Left renal cortex interstitium (tissue), 4 donors: ENCODE data around the gene GALNT16. TPM values are rescaled to one million over a fixed set of nuclear protein-coding genes. Genes with fewer than 3 reads are reported as not detected.
"Not testable (repeated sequence)": the region's sequence is repeated elsewhere in the genome, so short reads cannot be mapped to it uniquely, and the experiment has no call there.

Experiments used
- DNase-seq, 4 donors: peaks; one replicate each; pipeline ENCODE4 v3.0.0-alpha.2; 2013; ENCODE audit warnings: low read depth in 4 of 4, low spot score in 2 of 4, missing footprints in 1 of 4
- polyA plus RNA-seq, 4 donors: library from polyadenylated mRNA; unstranded; fragments of 120-200 nt; gene quantifications; one replicate each; pipeline ENCODE4 v1.2.1, GENCODE V29; 2013; ENCODE audit not compliant: insufficient read length in 4 of 4

GALNT16 gene
- polyA plus RNA-seq, 4 donors, result 2.3 to 5.0 (median 4.4) TPM

- no peak for DNase-seq
These were observed 22.5 kb downstream of the GALNT16 start for GRCh38 chr14:69282448-69282847.

GRCh38 chr14:69284170-69284569, 24.2 kb downstream of the GALNT16 start:
- DNase-seq, result no peak

DNA sequence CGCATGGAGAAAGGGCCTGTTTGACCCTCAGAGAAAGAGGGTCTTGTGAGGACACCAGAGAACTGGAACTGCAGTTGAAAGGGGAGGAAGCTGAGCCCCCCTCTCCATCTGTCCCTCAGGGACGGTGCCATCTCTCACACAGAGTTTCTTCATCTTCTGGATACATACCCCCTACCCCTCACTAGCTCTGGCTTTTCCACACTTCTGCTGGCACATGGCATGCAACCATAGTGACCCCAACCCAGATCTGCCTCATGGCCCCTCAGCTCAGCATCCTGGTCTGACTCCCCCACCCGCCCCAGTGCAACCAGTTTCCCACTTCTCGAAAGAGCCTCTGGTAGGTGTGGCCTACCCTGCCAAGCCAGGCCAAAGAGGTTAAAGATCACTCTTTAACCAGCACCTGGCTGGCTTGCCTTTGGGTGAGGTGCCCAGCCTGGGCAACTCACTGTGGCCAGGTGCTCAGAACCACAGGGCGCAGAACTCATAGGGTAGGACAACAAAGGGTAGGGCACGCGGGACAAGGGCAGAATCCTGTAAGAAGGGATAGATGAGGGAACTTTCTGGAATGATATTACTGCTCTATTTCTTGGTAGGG, 25.8 kb downstream of the GALNT16 start:
- DNase-seq, result no peak

DNA sequence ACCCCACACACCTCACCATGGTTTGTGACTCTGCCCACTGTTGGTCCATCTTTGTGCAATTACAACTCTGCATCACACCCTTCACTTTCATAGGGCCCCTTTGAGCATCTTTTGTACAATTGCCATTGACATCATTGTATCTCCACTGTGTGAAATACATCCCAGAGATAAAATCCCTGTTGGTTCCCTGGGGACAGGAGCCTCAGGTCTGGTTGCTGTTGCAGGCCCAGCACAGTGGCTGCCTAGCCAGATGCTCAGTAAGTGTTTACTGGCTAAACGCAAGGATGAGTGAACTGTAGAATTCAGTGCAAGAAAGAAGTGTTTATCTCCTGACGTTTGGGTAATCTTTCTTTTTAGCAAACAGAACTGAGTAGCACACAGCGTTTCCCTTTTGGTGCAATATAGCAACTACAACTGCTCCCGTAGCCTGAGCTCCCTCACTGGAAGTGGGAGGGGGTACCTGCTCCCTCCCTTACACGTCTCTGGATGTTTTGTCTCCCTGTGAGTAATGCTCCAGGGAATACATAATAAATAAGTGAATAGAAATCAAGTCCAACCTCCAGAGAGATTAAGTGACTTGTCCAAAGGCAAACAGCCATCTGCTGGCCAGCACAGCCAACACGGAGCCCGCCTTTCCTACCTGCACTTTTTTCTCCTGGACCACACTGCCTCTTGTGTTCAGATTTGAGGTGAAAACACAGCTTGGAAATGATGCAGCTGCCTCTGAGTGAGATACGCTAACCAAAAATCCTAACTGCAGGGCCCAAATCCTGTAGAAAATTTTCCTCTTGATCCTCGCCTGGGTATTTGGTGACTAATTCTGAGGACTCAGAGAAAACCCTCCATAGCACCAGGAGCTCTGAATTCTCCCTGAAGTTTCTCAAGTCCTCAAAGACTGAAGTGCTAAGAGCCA, 27.4 kb downstream of the GALNT16 start:
- no peak for DNase-seq

GRCh38 chr14:69288011-69288771, 28.2 kb downstream of the GALNT16 start:
- DNase-seq, result peak in 3 of 4 donors; percentile 23 to 36 (median 26)

- DNase-seq, result no peak
These were observed 29.2 kb downstream of the GALNT16 start for GRCh38 chr14:69288956-69289705.

DNA sequence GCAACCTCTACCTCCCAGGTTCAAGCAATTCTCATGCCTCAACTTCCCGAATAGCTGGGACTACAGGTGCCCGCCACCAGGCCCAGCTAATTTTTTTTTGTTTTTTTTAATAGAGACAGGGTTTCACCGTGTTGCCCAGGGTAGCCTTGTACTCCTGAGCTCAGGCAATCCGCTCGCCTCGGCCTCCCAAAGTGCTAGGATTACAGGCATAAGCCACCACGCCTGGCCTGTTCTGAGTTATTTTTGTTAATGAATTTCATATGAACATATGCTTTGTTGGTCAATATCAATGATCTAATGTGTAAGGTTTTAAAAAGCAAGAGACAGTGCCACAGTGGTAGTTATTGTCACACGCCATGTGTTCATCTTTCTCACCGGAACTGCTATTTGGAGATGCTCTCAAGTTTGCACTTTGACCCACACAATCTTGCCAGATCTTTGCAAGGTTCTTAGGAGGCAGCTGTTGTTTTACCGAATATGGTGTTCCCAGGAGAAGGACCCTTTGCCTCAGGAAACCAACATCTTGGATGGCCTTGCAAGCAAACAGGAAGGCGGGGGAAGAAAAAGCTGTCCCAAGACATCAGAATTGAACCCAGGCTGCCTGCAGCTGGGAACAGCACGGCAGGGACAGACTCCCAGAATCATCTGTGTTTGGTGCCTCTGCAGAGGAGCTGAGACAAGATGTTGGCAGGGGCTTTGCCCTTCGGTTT, 30.0 kb downstream of the GALNT16 start:
- no peak for DNase-seq

DNA sequence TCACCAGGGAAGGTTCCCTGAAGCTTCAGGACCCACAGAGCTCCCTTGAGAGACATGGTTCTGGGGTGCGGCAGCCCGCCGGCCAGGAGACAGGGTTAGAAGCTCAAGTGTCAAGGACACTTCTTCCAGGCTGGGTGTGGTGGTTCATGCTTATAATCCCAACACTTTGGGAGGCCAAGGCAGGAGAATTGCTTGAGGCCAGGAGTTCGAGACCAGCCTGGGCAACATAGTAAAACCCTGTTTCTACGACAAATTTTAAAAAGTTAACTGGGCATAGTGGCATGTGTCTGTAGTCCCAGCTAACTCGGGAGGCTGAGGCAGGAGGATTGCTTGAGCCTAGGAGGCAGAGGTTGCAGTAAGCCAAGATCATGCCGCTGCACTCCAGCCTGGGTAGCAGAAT, 30.9 kb downstream of the GALNT16 start:
- DNase-seq, result not testable (repeated sequence)

DNA sequence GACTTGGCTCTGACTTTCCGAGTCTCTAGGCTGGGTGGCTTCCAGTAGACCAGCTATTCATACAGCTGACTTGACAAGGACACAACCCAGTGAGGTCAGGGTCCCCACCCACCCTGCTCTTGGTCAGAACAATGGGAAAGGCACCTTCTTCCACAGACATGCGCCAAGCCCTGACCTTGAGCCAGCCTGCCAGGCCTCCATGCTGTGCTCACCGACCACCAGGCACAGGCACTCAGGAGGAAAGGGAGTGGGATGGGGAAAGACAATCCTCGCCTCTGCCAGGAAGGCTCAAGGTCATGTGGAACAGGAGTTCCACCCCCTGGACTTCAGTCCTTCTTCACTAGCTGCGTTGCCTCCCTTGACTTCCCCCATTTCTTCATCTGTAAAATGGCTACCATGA, 31.4 kb downstream of the GALNT16 start:
- no peak for DNase-seq

- DNase-seq, result no peak
These were observed 32.1 kb downstream of the GALNT16 start for GRCh38 chr14:69291891-69292561.

GRCh38 chr14:69298131-69299071, 38.4 kb downstream of the GALNT16 start:
- no peak for DNase-seq

DNA sequence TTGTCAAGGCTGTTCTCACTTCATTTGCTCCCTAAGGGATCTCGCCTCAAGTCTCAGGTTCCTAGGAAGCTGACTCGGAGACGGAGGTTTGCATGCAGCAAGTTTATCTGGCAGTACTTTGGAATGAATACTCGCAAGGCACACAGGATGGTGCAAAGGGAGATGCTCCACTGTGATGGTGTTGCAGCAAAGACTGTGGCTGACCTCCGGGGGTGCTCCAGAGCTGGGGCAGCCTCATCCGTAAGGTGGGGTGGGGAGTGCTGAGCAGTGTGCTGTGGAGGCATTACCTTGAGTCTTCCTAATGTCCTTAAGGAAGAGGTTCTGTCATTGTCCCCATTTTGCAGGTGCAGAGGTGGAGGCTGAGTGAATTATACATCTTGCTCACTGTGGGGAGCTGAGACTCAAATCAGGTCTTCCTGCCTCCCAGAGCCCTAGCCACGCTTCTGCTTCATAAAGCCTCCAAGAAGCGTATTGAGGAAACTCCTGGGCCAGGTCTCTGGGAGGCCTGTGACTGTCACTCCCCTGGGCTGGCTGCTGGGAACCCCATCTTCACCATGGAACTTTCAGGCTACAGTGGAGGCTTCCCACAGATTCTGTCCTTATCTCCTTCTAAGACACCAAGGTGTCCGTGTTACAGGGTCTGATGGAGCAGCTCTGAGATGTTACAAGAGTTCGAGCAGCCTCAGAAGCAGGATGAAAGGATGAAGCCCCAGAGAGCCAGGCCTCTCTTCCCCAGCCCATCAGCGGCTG, 39.5 kb downstream of the GALNT16 start:
- DNase-seq, result no peak

GRCh38 chr14:69300601-69301221, 40.8 kb downstream of the GALNT16 start:
- DNase-seq, result no peak

DNA sequence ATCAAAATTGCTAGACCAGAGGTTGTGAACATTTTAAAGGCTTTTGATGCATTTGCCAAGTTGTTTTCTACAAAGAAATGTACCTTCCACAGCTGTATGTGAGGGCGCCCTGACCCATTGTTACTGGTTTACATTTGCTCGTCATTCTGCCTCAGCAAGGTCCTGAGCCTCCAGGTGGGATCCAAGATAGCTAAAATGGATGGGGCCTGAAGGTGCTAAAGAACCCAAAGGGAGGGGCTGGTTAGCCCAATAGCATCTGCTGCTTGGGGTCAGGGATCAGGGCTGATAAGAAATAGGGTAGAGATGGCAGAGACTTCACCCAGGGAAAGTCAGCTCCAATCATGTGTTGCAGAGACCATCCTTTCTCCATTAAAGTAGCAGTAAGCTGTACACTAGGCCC, 43.1 kb downstream of the GALNT16 start:
- no peak for DNase-seq

- no peak for DNase-seq
These were observed 52.6 kb downstream of the GALNT16 start for GRCh38 chr14:69312608-69313007.

DNA sequence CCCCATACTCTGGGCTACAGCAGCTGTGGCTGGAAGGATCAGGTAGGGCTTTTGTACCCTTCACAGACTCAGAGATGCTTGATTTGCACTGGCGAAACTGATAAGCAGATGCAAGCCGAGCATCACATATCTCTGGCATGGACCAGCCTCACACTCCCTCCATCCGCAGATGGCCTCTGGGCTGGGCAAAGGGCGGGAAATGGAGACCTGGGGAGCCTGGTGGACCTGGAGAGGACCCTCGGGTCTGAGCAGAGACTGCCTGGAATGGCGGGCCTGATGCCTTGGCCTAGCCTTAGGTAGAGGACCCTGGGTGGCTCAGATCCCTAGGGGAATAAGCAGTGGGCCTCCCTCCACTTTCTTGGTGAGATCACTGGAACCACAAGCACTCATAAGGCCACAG, 53.2 kb downstream of the GALNT16 start:
- no peak for DNase-seq

DNA sequence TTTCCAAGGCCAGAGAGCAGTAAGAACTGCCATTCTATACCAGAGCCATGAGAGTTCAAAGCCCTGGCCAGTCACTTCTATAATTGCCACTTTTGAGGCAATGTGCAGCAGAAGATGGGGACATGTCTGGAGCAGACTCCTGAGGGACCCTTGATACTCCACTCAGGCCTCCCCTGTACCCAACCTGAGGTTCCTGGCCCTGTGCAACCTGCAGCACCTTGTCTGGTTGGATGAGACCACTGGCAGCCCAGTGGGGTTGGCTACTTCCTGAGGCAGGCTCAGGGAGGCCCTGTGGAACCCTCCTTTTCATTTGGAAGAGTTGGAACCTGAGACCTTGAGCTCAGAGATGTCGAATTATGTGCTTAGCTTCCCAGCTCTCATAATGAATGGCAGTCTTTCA, 54.4 kb downstream of the GALNT16 start:
- no peak for DNase-seq
